HCT116 (cell line): ENCODE data around the gene HIGD1A. TPM values are rescaled to one million over a fixed set of nuclear protein-coding genes. Genes with fewer than 3 reads are reported as not detected.

Source experiments
- ATAC-seq: fragments of 200-7000 bp; cut with Tn5 transposase; 2 replicates; pipeline ENCODE4 v1.9.1; 2020; ENCODE audit warnings: mild to moderate bottlenecking, moderate library complexity
- BruUV-seq: library from RNA; stranded (reverse); fragments of 400-500 nt; replicated peaks from 2 replicates; lab custom pipeline; 2021; lab: Mats Ljungman, UMichigan
- CTCF ChIA-PET: fragments of 300-600 bp; sonication (Branson Sonifier 250); formaldehyde crosslinking; loops from one replicate; lab custom pipeline; 2021; ENCODE audit warnings: antibody characterized with exemption; lab: Charles Lee
- POLR2A ChIA-PET: fragments of 300-600, 350-600 bp; sonication (Branson Sonifier 250); formaldehyde crosslinking; loops from one replicate; lab custom pipeline; 2021; ENCODE audit warnings: antibody characterized with exemption; lab: Charles Lee
- RAD21 ChIA-PET, 2 experiments: fragments of 300-600 bp; sonication (Branson Sonifier 250); formaldehyde crosslinking; loops; one replicate each; lab custom pipeline; 2023; ENCODE audit warnings: low total read pairs in 2 of 2; ENCODE audit not compliant: uncharacterized antibody in 2 of 2, unreplicated experiment in 2 of 2, low non-redundant PET in 1 of 2; lab: Charles Lee
- DNase-seq: peaks from one replicate; pipeline ENCODE4 v3.0.0-alpha.2; 2010; ENCODE audit warnings: low read depth, low spot score
- H2AFZ ChIP-seq: fragments of 200-600 bp; shearing (Covaris generic), sonication (generic); 2 replicates; pipeline ENCODE4 v1.6.1; 2017; ENCODE audit warnings: low read depth, mixed run types, mixed read lengths, antibody characterized with exemption, low read length; ENCODE audit not compliant: poor library complexity, severe bottlenecking
- H3K27ac ChIP-seq: 2 replicates; pipeline ENCODE4 v1.5.1; 2012; ENCODE audit warnings: low read depth, low read length
- H3K27me3 ChIP-seq: fragments of 200-600 bp; sonication (generic); 2 replicates; pipeline ENCODE4 v1.6.1; 2016; ENCODE audit warnings: mixed run types, low read length, mixed read lengths; ENCODE audit not compliant: insufficient read depth
- H3K36me3 ChIP-seq, 2 experiments: fragments of 200-500 bp in 1 of 2; fragments of 200-600 bp in 1 of 2; sonication (Bioruptor generic) in 1 of 2; sonication (generic) in 1 of 2; 2 replicates each; pipeline versions ENCODE4 v1.5.1 to v1.6.1; 2014 to 2016; ENCODE audit warnings: low read length in 2 of 2, inconsistent platforms in 1 of 2, mixed read lengths in 1 of 2, mixed run types in 1 of 2; ENCODE audit not compliant: insufficient read depth in 2 of 2, control insufficient read depth in 1 of 2
- H3K4me1 ChIP-seq, 2 experiments: fragments of 200-600 bp in 1 of 2; sonication (generic) in 1 of 2; 2 replicates each; pipeline versions ENCODE4 v1.5.1 to v1.6.1; 2012 to 2017; ENCODE audit warnings: low read length in 2 of 2, inconsistent platforms in 1 of 2, mild to moderate bottlenecking in 1 of 2, mixed read lengths in 1 of 2, mixed run types in 1 of 2, moderate library complexity in 1 of 2; ENCODE audit not compliant: insufficient read depth in 2 of 2, control insufficient read depth in 1 of 2
- H3K4me2 ChIP-seq: fragments of 200-600 bp; sonication (generic); 2 replicates; pipeline ENCODE4 v1.6.1; 2017; ENCODE audit warnings: mixed run types, low read length, mixed read lengths
- H3K4me3 ChIP-seq, 2 experiments: fragments of 200-600 bp in 1 of 2; sonication (generic) in 1 of 2; replicated peaks in 1 of 2; 2 replicates each; pipeline ENCODE4 v1.5.1; 2011 to 2016; ENCODE audit warnings: low read length in 2 of 2, control low read depth in 1 of 2, low read depth in 1 of 2, mild to moderate bottlenecking in 1 of 2, mixed read lengths in 1 of 2, mixed run types in 1 of 2
- H3K79me2 ChIP-seq: fragments of 200-600 bp; sonication (generic); 2 replicates; pipeline ENCODE4 v1.6.1; 2017; ENCODE audit warnings: mild to moderate bottlenecking, mixed run types, low read length, moderate library complexity, mixed read lengths; ENCODE audit not compliant: insufficient read depth
- H3K9ac ChIP-seq: fragments of 200-600 bp; sonication (generic); 2 replicates; pipeline ENCODE4 v1.6.1; 2016; ENCODE audit warnings: low read length, mixed read lengths
- H3K9me2 ChIP-seq: fragments of 200-600 bp; sonication (generic), shearing (Covaris generic); 2 replicates; pipeline ENCODE4 v1.6.1; 2017; ENCODE audit warnings: mixed run types, mild to moderate bottlenecking, moderate library complexity; ENCODE audit not compliant: insufficient read depth
- H3K9me3 ChIP-seq, 2 experiments: fragments of 200-500 bp in 1 of 2; fragments of 200-600 bp in 1 of 2; sonication (Bioruptor generic) in 1 of 2; sonication (generic) in 1 of 2; 2 replicates each; pipeline ENCODE4 v1.6.1; 2014 to 2017; ENCODE audit warnings: low read length in 2 of 2, mixed read lengths in 2 of 2, inconsistent platforms in 1 of 2, low read depth in 1 of 2, mild to moderate bottlenecking in 1 of 2, mixed run types in 1 of 2, moderate library complexity in 1 of 2; ENCODE audit not compliant: control insufficient read depth in 1 of 2, insufficient read depth in 1 of 2
- H4K20me1 ChIP-seq: fragments of 200-600 bp; sonication (generic), shearing (Covaris generic); 2 replicates; pipeline ENCODE4 v1.6.1; 2017; ENCODE audit warnings: mixed run types, mild to moderate bottlenecking, moderate library complexity; ENCODE audit not compliant: insufficient read depth
- ATF3 ChIP-seq: IDR thresholded peaks from 2 replicates; pipeline ENCODE4 v1.6.1; 2012
- CBX3 ChIP-seq: IDR thresholded peaks from 2 replicates; pipeline ENCODE4 v1.6.1; 2012; ENCODE audit warnings: low read depth
- CEBPB ChIP-seq: IDR thresholded peaks from 2 replicates; pipeline ENCODE4 v1.6.1; 2012; ENCODE audit warnings: low read depth
- EGR1 ChIP-seq: IDR thresholded peaks from 2 replicates; pipeline ENCODE4 v1.6.1; 2012; ENCODE audit warnings: low read depth
- ELF1 ChIP-seq: IDR thresholded peaks from 2 replicates; pipeline ENCODE4 v1.6.1; 2012; ENCODE audit warnings: low read depth, borderline replicate concordance
- EZH2 ChIP-seq: fragments of 200-600 bp; sonication (generic); IDR thresholded peaks from 2 replicates; pipeline ENCODE4 v1.6.1; 2017; ENCODE audit warnings: antibody characterized with exemption, mixed run types
- EZH2phosphoT487 ChIP-seq: fragments of 200-600 bp; IDR thresholded peaks from 2 replicates; pipeline ENCODE4 v1.6.1; 2018; ENCODE audit warnings: antibody characterized with exemption, borderline replicate concordance
- JUND ChIP-seq: IDR thresholded peaks from 2 replicates; pipeline ENCODE4 v1.6.1; 2012
- MAX ChIP-seq: IDR thresholded peaks from 2 replicates; pipeline ENCODE4 v1.6.1; 2012
- POLR2A ChIP-seq: IDR thresholded peaks from 2 replicates; pipeline ENCODE4 v1.7.0; 2011; ENCODE audit warnings: borderline replicate concordance; ENCODE audit not compliant: insufficient read depth, insufficient read length; ENCODE audit errors: extremely low read depth
- POLR2AphosphoS5 ChIP-seq: IDR thresholded peaks from 2 replicates; pipeline ENCODE4 v1.6.1; 2011; ENCODE audit warnings: mild to moderate bottlenecking, low read depth, low read length, moderate library complexity
- RAD21 ChIP-seq: IDR thresholded peaks from 2 replicates; pipeline ENCODE4 v1.6.1; 2012; ENCODE audit warnings: low read depth, mild to moderate bottlenecking
- REST ChIP-seq: IDR thresholded peaks from 2 replicates; pipeline ENCODE4 v1.6.1; 2012; ENCODE audit warnings: low read depth
- SIN3A ChIP-seq: IDR thresholded peaks from 2 replicates; pipeline ENCODE4 v1.6.1; 2012; ENCODE audit warnings: low read depth
- SP1 ChIP-seq: IDR thresholded peaks from 2 replicates; pipeline ENCODE4 v1.6.1; 2012; ENCODE audit warnings: low read depth
- YY1 ChIP-seq: IDR thresholded peaks from 2 replicates; pipeline ENCODE4 v1.6.1; 2011; ENCODE audit warnings: low read length, low read depth, moderate library complexity, mild to moderate bottlenecking; ENCODE audit not compliant: insufficient replicate concordance; ENCODE audit errors: extremely low read depth
- ZFX ChIP-seq: fragments of 450-650 bp; IDR thresholded peaks from 2 replicates; pipeline ENCODE4 v1.6.1; 2017
- ZNF274 ChIP-seq: fragments of 200-500 bp; sonication (Bioruptor generic); IDR thresholded peaks from 2 replicates; pipeline ENCODE4 v1.6.1; 2014; ENCODE audit warnings: mild to moderate bottlenecking, low read depth, low read length, inconsistent platforms
- intact Hi-C: fragments of 100-400 bp; cut with micrococcal nuclease; formaldehyde crosslinking; loops from 2 replicates; pipeline ENCODE4 v1.10.0; 2022
- total RNA-seq: library from RNA; stranded (reverse); gene quantifications from one replicate; pipeline ENCODE4 v1.2.1, GENCODE V29; 2021; ENCODE audit not compliant: unreplicated experiment

Gene HIGD1A
- total RNA-seq, 1 experiment from 2014 or later: 71.2 TPM

- no peak for DNase-seq
- Histone ChIP-seq H3K27ac (peak overlapping the region; percentile 70), H2AFZ (no peak overlapping the region), H3K4me1 (peaks cover 0 to 15% of the 10 kb centered on the region in 2 experiments; a peak in 2 of 4 replicates), H3K36me3 (no peaks in the 10 kb centered on the region), H3K9ac (peak overlapping the region; percentile 94), H3K9me3 (no peaks in the 10 kb centered on the region), H3K4me2 (peak overlapping the region; percentile 95), H3K79me2 (peaks cover 50% of the 10 kb centered on the region), H3K27me3 (no peaks in the 10 kb centered on the region), H3K9me2 (no peaks in the 10 kb centered on the region), H3K4me3 (peak overlapping the region; percentile 88 to 98), H4K20me1 (no peaks in the 10 kb centered on the region)
- intact Hi-C loops: no loop called here
- CTCF ChIA-PET: interaction anchor here (2.9 kb wide), 1 partner anchor 27 kb away, joined by 11 read pairs; no protein-coding TSS in a partner anchor
- no peak for TF ChIP-seq ELF1
- no peak for TF ChIP-seq ZNF274
- no peak for TF ChIP-seq POLR2A
- no peak for TF ChIP-seq CBX3
- TF ChIP-seq SIN3A: no peak; the same call in 1 of the 2 replicates
- TF ChIP-seq POLR2AphosphoS5: no peak
- no peak for TF ChIP-seq REST
- no peak for TF ChIP-seq EGR1
- no peak for TF ChIP-seq RAD21
- TF ChIP-seq ATF3: no peak
- TF ChIP-seq YY1: peak; percentile 84
- TF ChIP-seq SP1: no peak
- 0 out of 2 replicates have a peak, but pooled peaks have one; percentile 19 for TF ChIP-seq MAX
- no peak for TF ChIP-seq EZH2
- TF ChIP-seq EZH2phosphoT487: no peak
- TF ChIP-seq JUND: no peak
- TF ChIP-seq ZFX: no peak
- TF ChIP-seq CEBPB: no peak
- POLR2A ChIA-PET: interaction anchor here (0.7 kb wide), 2 partner anchors 9 to 28 kb away, joined by 3 read pairs; no protein-coding TSS in a partner anchor
- peak; percentile 35 for ATAC-seq
- RAD21 ChIA-PET: no interaction called here
- BruUV-seq: no TSS peak
Observed at GRCh38 chr3:42803414-42804105, 730 bp downstream of the HIGD1A start.
